Lower leg skin (tissue), 3 donors: ENCODE data around the gene WDPCP.

Experiments used
- CTCF ChIP-seq, 3 donors: fragments of 450-650 bp; IDR thresholded peaks; one replicate each; pipeline ENCODE4 v1.5.1; 2016; ENCODE audit warnings: antibody characterized with exemption in 3 of 3, mild to moderate bottlenecking in 3 of 3, moderate library complexity in 2 of 3
- POLR2A ChIP-seq, 2 donors: fragments of 450-650 bp; IDR thresholded peaks; one replicate each; pipeline ENCODE4 v1.6.1; 2016 to 2017; ENCODE audit warnings: antibody characterized with exemption in 2 of 2, mild to moderate bottlenecking in 1 of 2, moderate library complexity in 1 of 2

GRCh38 chr2:63092857-63093256 lies 495.4 kb downstream of the WDPCP start:
- TF ChIP-seq CTCF (IDR thresholded peaks at IDR 0.05) (no peak), POLR2A (IDR thresholded peaks at IDR 0.05) (no peak)
